ENCODE data around the gene GOLGA3. TPM values are rescaled to one million over a fixed set of nuclear protein-coding genes. Genes with fewer than 3 reads are reported as not detected.

The GOLGA3 gene
- total and polyA plus RNA-seq, 9 of the 15 experiments (the other 6 are each of a cell fraction or from before 2014, with no cell fraction given) = 1.9 to 48.1 (median 18.4) TPM

GRCh38 chr12:132726386-132726785 lies 102.3 kb downstream of the GOLGA3 start (continued):
- no peak for TF ChIP-seq TRIM25 (IDR thresholded peaks at IDR 0.05; ENCODE audit: borderline replicate concordance)
- TF ChIP-seq MBD1 (CRISPR knock-in tag; IDR thresholded peaks at IDR 0.05) = no peak
- TF ChIP-seq XRCC5 (IDR thresholded peaks at IDR 0.05; ENCODE audit: low read depth, low read length) = no peak
- TF ChIP-seq TGIF2 (CRISPR knock-in tag; IDR thresholded peaks at IDR 0.05) = no peak
- no peak for TF ChIP-seq ZC3H4 (CRISPR knock-in tag; IDR thresholded peaks at IDR 0.05; ENCODE audit: borderline replicate concordance)

- ATAC-seq (no peak), FAIRE-seq (no peak)
- peaks cover 91% of the 10 kb centered on the region for H3K36me3 ChIP-seq (ENCODE audit: control insufficient read depth, insufficient read depth, low read length)
- TF ChIP-seq PKNOX1 (IDR thresholded peaks at IDR 0.05) (no peak), MXD1 (CRISPR knock-in tag; IDR thresholded peaks at IDR 0.05; ENCODE audit: borderline replicate concordance, poor library complexity, severe bottlenecking) (no peak), POLR2G (IDR thresholded peaks at IDR 0.05; ENCODE audit: low read depth, low read length) (peak; percentile 59), MCM5 (IDR thresholded peaks at IDR 0.05; ENCODE audit: low read depth) (no peak), RBM22 (IDR thresholded peaks at IDR 0.05; ENCODE audit: low read depth, low read length, poor library complexity, severe bottlenecking) (peak; percentile 37), ETV6 (IDR thresholded peaks at IDR 0.05; ENCODE audit: borderline replicate concordance in 1 of 2, low read depth in 2 of 2, low read length in 1 of 2) (no peak), ETV6 (CRISPR knock-in tag; IDR thresholded peaks at IDR 0.05; ENCODE audit: borderline replicate concordance) (no peak), RBFOX2 (IDR thresholded peaks at IDR 0.05; ENCODE audit: low read depth, low read length) (0 out of 2 replicates have a peak, but pooled peaks have one; percentile 19)
These were observed 104.0 kb downstream of the GOLGA3 start for GRCh38 chr12:132724506-132725241.

More at GRCh38 chr12:132724506-132725241, 104.0 kb downstream of the GOLGA3 start:
- intact Hi-C loops (cut with micrococcal nuclease) = no loop called here
- 93% methylated on average over 28 of the region's 30 CpGs for WGBS (ENCODE audit: insufficient coverage, low coverage, missing lambda C conversion rate)
- Histone ChIP-seq H3K4me2 (ENCODE audit: insufficient read depth, low read length) (no peak overlapping the region), H3K4me1 (replicated peaks in 1 of 2; ENCODE audit: control insufficient read depth in 2 of 2, insufficient read depth in 2 of 2, low read length in 2 of 2) (peaks cover 0 to 18% of the 10 kb centered on the region in 2 experiments; a peak in 3 of 5 replicates), H3K9ac (ENCODE audit: insufficient read depth in 1 of 2, low read depth in 2 of 2, low read length in 2 of 2) (peak overlapping the region in 1 of 2 experiments; percentile 30; a peak in 1 of 4 replicates), H3K4me3 (no peak overlapping the region), H4K20me1 (replicated peaks; ENCODE audit: control insufficient read depth, insufficient read depth, low read length) (no peaks in the 10 kb centered on the region; the same call in 1 of the 2 replicates), H3K79me2 (ENCODE audit: control insufficient read depth, insufficient read depth, low read length) (no peaks in the 10 kb centered on the region; the same call in 2 of the 3 replicates), H3K9me3 (replicated peaks; ENCODE audit: control insufficient read depth, insufficient read depth, low read depth, low read length) (peaks cover 2% of the 10 kb centered on the region; the same call in 1 of the 2 replicates), H3K27me3 (ENCODE audit: control insufficient read depth in 2 of 2, insufficient read depth in 2 of 2, low read length in 2 of 2) (no peaks in the 10 kb centered on the region), H3K9me1 (ENCODE audit: control insufficient read depth, insufficient read depth, low read length) (peaks cover 5% of the 10 kb centered on the region), H3K27ac (ENCODE audit: extremely low read depth, low read depth, low read length) (no peak overlapping the region), H2AFZ (ENCODE audit: low read depth, low read length) (no peak overlapping the region)
- BruUV-seq (replicated peaks) = no TSS peak
- ChIA-PET CTCF (ENCODE audit: low intra/inter-chr PET ratio) (interaction anchor here (0.6 kb wide), 1 partner anchor 310 kb away, joined by 3 read pairs; no protein-coding TSS in a partner anchor), POLR2A (interaction anchor here (0.6 to 1.2 kb wide), 3 partner anchors 8 to 28 kb away, joined by 3 to 6 read pairs (median 4); no protein-coding TSS in a partner anchor)
- in situ Hi-C loops (cut with MboI) = no loop called here
- peak in 1 of 4 experiments; percentile 19 for DNase-seq (ENCODE audit: extremely low read depth in 1 of 4, low spot score in 3 of 4)
